Stimulated activated CD8-positive, alpha-beta memory T cell treated with anti-CD3 and anti-CD28 coated beads, Interleukin-4, amount 100 ng/mL, for 1 hour (primary cell): ENCODE results near the gene ABTB2.
"Not testable (repeated sequence)": the region's sequence is repeated elsewhere in the genome, so short reads cannot be mapped to it uniquely, and the experiment has no call there.

Source experiments
- DNase-seq, 2 donors: peaks; one replicate each; pipeline ENCODE4 v3.0.0-alpha.2; 2020; ENCODE audit warnings: low read depth in 2 of 2, low spot score in 1 of 2

The ABTB2 gene

DNA sequence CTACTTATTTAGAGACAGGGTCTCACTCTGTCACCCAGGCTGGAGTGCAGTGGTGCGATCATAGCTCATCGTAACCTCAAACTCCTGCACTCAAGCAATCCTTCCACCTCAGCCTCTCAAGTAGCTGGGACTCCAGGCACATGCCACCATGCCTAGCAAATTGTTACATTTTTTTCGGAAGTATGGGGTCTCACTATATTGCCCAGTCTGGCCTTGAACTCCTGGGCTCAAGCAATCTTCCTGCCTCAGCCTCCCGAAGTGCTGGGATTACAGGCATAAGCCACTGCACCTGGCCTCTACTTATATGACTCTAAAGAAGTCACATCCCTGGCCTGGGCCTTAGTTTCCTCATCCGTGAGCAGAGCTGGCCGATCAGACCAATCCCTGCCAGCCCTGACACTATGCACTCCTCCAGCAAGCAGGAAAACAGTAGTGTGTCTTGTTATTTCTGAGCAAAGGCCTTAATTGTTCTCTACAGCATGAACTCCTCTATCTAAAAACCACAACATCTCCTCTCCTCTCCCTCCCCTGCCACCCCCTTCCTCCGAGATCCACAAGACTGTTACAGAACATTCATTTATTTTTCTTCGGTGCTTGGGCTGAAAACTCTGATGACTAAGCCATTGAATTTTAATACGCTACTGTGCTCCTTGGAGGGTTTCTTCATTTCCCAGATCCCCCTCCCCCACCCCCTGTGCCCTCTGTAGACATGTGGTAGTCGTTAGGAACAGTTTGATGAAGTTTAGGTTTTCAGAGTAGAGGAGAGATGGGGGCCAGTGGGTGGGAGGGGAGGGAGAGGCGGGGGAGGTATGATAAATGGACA lies 91.5 kb downstream of the ABTB2 start:
- DNase-seq: no peak

DNA sequence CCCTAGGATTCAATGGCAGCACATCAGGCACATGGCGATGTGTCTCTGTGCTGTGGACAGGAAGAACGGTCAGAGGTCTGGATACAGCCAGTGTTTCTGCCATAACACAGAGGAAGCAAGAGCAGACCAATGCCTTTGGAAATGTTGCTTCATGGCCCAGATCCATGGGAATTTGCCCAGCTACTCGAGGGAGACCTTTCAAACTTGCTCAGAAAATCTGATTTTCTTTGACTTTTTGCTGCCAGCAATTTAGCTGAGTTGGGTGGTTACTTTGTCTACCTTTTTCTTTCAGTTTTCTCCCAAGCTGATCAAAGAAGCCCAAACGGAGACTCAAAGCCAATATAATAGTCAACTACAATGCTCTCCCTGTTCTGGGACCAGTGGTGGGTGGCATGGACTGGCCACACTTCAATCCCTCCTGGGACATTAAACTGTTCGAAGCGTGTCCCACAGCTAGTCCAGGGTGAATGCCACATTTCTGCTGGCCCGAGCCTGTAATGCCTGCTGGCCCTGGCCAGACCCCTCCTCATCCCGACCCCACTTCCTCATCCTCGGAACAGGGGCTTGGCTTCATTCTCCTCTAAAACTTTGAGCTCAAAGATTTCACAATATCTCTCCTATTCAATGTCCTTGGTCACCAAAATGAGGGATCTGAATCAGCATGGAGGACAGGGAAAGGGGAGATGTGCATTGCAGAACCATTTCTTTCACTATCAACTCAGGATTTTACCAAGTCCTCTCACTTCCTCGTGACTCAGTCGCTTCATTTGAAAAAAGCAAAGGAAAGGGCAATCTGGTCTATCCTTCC lies 93.3 kb downstream of the ABTB2 start:
- no peak for DNase-seq

DNA sequence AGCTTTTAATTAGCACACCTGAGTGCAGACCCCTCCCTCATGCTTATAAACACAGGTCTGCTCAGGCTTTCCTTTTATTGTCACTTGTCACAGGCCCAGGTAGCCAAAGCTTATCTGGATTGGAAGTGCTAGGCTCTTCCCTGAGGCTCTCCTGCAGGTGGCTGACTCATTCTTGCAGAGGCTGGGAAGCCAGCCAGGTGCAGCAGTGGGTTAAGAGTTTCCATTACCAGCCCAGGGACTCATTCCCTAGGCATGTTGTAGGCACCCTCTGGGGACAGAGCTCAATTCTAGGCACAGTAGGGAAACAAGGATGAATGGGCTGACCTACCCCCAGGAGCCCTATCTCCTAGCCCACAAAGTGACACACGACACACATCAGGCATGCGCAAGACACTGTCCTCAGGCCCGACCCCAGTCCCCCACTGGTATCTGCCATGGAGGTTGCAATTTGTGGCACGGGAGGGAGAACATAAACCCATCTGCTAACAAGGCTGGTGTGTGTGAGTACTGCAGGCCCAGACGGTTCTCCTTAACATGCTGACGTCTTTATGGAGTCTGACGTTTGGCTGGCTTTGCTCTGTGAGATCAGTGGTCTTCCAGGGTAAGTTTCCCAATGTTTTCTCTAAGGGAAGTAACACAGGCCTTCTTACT lies 94.2 kb downstream of the ABTB2 start:
- DNase-seq: no peak

GRCh38 chr11:34262531-34263081 lies 95.2 kb downstream of the ABTB2 start:
- DNase-seq: no peak

DNA sequence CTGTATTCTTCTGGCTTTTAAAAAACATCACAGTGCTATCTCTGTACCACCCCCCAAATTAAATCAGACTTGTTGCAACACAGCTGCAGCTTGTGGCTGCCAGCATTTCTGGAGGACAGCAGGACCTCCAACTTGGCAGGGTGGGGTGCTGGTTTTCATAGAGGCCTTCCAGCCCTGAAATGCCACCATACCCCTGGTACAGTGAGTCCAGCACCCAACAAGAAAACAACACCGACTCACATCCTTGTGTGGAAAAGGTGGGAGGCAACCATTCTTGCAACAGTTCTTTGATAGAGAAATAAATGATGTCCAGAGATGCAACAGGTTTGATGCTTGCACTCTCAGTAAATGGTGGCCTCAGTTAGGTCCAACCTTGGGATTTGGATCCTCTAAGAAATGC lies 96.0 kb downstream of the ABTB2 start:
- no peak for DNase-seq

- no peak for DNase-seq
Measured at GRCh38 chr11:34261095-34261494, 96.7 kb downstream of the ABTB2 start.

GRCh38 chr11:34260072-34260575 lies 97.7 kb downstream of the ABTB2 start:
- no peak for DNase-seq

- no peak for DNase-seq
Measured at GRCh38 chr11:34259087-34259486, 98.7 kb downstream of the ABTB2 start.

- no peak for DNase-seq
Measured at GRCh38 chr11:34256626-34257025, 101.2 kb downstream of the ABTB2 start.

DNA sequence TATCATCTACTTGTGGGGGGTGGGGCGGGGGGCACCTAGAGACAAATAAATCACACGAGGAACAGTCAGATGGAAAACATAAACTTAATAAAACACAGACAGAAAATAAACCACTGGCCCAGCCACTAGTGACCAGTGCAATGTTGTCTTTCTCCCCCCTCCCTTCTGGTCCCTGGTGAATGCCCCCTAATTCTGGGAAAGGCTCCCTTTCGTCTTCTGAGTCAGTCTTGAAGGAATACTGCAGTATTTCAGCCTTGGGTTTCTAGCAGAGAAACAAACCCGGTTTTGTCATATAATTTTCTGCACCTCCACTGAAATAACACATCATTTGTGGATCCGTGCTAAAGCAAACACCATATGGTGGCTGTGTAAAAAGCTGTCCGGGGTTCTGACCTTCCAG lies 101.7 kb downstream of the ABTB2 start:
- DNase-seq: no peak

- no peak for DNase-seq
Measured at GRCh38 chr11:34255101-34255500, 102.7 kb downstream of the ABTB2 start.

GRCh38 chr11:34254011-34254410 lies 103.8 kb downstream of the ABTB2 start:
- DNase-seq: no peak

DNA sequence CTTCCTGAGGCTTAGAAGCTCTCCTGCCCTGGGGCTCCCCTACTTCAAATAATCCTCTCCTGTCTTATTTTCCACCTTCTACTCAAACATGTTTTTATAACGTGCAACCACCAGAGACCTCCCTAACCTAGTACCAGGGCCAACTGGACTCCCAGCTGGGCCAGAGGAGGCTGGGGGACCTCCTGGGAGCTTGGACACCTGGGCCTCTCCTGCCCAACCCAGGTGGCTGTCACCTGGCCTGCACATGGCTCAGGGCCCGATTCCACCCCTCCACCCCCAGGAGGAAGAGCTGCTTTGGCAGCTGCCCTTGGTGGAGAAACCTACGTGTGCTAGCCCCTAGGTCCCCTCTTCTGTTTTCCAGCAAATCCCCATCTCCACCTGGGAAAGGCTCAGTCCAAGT lies 105.2 kb downstream of the ABTB2 start:
- no peak for DNase-seq

DNA sequence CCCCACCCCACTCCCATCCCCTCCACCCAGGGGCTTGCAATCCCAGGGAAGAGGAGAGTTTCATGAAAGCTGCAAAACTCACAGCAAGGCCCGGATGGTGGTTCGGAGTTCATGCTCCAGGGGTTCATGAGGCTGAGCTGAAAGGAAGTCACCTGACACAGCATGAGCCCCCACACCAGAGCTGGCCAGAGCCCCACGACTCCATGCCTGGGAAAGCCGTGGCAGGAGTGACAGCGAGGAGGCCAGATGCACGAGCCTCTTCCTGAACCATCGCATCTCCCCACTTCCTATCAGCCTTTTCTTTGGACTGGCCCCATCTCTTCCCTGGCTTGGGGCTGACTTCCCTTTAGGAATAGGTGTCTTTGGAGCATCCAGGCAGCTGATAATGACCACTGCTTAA lies 105.8 kb downstream of the ABTB2 start:
- no peak for DNase-seq

- no peak for DNase-seq
Measured at GRCh38 chr11:34251589-34251980, 106.2 kb downstream of the ABTB2 start.

DNA sequence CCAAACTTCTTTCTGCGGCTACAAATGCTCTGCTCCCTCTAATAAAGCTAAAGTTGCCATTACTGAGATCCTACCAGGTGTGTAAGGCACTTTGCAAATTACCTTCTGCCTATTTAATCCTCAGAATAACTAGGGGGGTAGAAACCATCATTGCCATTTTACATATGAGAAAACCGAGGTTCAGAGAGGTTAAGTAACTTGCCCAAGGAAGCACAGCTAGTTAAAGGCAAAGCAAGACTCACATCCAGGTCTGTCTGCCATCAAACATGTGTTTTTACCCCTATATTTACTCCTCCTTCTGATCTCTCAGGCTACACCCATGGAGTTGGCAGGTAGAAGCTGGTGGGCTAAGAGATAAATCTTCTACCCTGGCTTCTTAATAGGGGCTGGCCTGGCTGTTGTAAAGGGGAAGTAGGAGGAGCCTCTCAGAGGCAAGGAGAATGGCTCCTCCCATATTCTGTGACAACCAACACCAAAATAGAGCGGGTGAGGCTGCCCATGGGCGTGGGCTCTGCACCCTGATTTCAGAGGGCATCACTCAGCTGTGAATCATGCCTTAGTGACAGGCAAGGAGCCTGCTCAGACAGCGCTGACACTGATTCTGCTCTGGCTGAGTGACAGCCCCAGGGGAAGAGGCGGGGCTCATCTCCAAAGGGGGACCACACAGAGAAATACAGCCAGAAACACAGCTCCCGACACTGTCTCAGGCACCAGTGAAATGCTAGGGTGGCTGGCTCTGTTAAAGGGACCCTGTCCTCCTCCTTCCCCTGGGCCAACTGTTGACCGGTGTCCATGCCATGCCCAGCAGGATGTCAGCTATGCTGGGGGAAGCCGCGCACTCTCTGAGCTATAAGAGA lies 106.8 kb downstream of the ABTB2 start:
- DNase-seq: peak; percentile 39 to 54

DNA sequence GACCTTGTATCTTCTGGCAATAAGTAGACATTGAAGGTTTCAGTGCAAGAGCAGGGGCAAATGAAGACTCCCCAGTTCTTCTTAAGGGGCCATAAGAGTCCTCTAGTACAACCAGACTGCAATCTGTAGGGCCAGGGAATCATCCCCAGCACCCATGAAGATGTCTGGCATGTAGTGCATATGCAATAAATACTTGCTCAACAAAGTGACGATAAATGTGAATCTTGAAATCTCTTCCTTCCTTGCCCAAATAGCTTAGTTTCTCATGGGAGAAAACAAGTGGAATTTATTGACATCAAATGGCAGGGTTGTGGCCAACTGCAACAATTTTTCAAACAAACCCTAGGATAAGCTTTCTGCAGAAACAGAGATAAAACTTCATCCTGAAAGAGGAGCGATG lies 107.6 kb downstream of the ABTB2 start:
- no peak for DNase-seq

DNA sequence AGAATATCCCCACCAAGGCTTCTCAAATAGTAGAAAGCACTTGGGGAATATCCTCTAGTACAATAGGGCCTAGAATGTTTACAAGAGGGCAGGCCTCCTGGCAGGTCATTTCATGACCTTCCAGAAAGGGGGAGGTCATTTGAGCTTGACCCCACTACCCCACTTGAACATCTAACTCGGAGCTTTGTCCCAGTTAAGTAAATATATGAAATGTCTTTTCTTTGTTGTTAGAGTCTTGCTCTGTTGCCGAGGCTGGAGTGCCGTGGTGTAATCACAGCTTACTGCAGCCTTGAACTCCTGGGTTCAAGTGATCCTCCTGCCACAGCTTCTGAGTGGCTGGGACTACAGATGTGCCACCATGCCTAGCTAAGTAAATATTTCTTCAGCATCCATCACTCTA lies 108.4 kb downstream of the ABTB2 start:
- no peak for DNase-seq

DNA sequence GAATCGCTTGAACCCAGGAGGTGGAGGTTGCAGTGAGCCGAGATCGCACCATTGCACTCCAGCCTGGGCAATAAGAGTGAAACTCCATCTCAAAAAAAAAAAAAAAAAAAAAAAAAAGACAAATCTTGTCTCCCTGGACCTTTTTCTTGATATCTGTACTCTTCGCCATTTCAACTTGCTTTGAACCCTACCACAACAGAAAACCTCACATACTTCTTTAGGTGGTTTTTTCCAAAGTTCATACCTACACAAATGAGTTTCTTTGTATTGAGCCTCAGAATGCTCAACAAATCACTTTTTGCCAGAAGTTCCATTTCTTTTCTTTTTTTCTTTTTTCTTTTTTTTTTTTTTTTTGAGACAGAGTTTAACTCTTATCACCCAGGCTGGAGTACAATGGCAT lies 111.3 kb downstream of the ABTB2 start:
- not testable (repeated sequence) for DNase-seq

- no peak for DNase-seq
Measured at GRCh38 chr11:34245041-34245440, 112.8 kb downstream of the ABTB2 start.
